ENCODE data around the gene EFEMP1. TPM values are rescaled to one million over a fixed set of nuclear protein-coding genes. Genes with fewer than 3 reads are reported as not detected.

Gene EFEMP1
- total and polyA plus RNA-seq, 10 of the 15 experiments (the other 5 are each of a cell fraction or from before 2014, with no cell fraction given): 0.27 to 1.2 (median 0.35) TPM; not detected in 6

- intact Hi-C loops (cut with micrococcal nuclease; ENCODE audit: unreplicated experiment) (no loop called here), in situ Hi-C loops (cut with MboI) (no loop called here)
- no peak overlapping the region for H3K9ac ChIP-seq (ENCODE audit: control insufficient read depth, insufficient read depth, low read length)
- ChIA-PET SMC1A (ENCODE audit: uncharacterized antibody, unreplicated experiment) (no interaction called here), CTCF (no interaction called here), POLR2A (no interaction called here), RAD21 (ENCODE audit: unreplicated experiment) (no interaction called here)
- no peak overlapping the region for H3K27ac ChIP-seq (ENCODE audit: control insufficient read depth, insufficient read depth)
- BruUV-seq (replicated peaks): no TSS peak
- no peak overlapping the region for H2AFZ ChIP-seq (ENCODE audit: control insufficient read depth, low read depth, low read length)
- H3K36me3 ChIP-seq (ENCODE audit: control insufficient read depth in 2 of 2, insufficient read depth in 2 of 2, low read length in 1 of 2): no peaks in the 10 kb centered on the region
- H3K4me3 ChIP-seq: no peak overlapping the region
- no peaks in the 10 kb centered on the region for H3K79me2 ChIP-seq (ENCODE audit: control insufficient read depth, insufficient read depth, low read length)
- H3K27me3 ChIP-seq (replicated peaks in 1 of 2; ENCODE audit: control insufficient read depth in 2 of 2, insufficient read depth in 2 of 2, low read length in 1 of 2): peaks cover 4 to 9% of the 10 kb centered on the region in 2 experiments
- DNase-seq (ENCODE audit: low read depth, low spot score) (no peak), FAIRE-seq (no peak), ATAC-seq (no peak)
- no peak for TF ChIP-seq REST (IDR thresholded peaks at IDR 0.05; ENCODE audit: low read depth, low read length)
- TF ChIP-seq SMAD1 (IDR thresholded peaks at IDR 0.05; ENCODE audit: low read depth, partially characterized antibody): no peak
- TF ChIP-seq HDGF (IDR thresholded peaks at IDR 0.05): no peak
- no peak for TF ChIP-seq TCF12 (IDR thresholded peaks at IDR 0.05; ENCODE audit: low read depth, low read length)
- no peak for TF ChIP-seq SMC3 (IDR thresholded peaks at IDR 0.05; ENCODE audit: borderline replicate concordance, low read length)
- TF ChIP-seq CBX3 (IDR thresholded peaks at IDR 0.05; ENCODE audit: borderline replicate concordance, low read depth): no peak
- no peak for TF ChIP-seq ZBTB4 (CRISPR knock-in tag; IDR thresholded peaks at IDR 0.05)
- no peak overlapping the region for H3K4me2 ChIP-seq (ENCODE audit: control insufficient read depth, insufficient read depth)
- H3K4me1 ChIP-seq (ENCODE audit: control insufficient read depth, insufficient read depth, low read length): no peaks in the 10 kb centered on the region
- no peaks in the 10 kb centered on the region for H4K20me1 ChIP-seq (ENCODE audit: control insufficient read depth, insufficient read depth)
- 46% methylated on average over 1 of the region's 1 CpG for WGBS (ENCODE audit: insufficient coverage, insufficient replicate concordance, low lambda C conversion rate, missing lambda C conversion rate)
- H3K9me3 ChIP-seq (replicated peaks; ENCODE audit: control insufficient read depth, insufficient read depth, low read length): no peaks in the 10 kb centered on the region
These were observed 3.4 kb upstream of the EFEMP1 start for GRCh38 chr2:55926974-55927373.
